Measurements from ENCODE around the gene APBA2.

The APBA2 gene

GRCh38 chr15:28986108-28986507 is 100.3 kb downstream of the APBA2 start:
- no peak overlapping the region for H3K9ac ChIP-seq (ENCODE audit: low read length)
- no peak overlapping the region for H3K4me3 ChIP-seq (ENCODE audit: low read depth, low read length, poor library complexity, severe bottlenecking)
- no peaks in the 10 kb centered on the region for H3K4me1 ChIP-seq (ENCODE audit: insufficient read depth, low read length, severe bottlenecking)
- no peaks in the 10 kb centered on the region for H4K20me1 ChIP-seq (ENCODE audit: insufficient read depth, low read length)
- H3K27ac ChIP-seq (ENCODE audit: low read depth, low read length, poor library complexity, severe bottlenecking) = no peak overlapping the region
- no peaks in the 10 kb centered on the region for H3K9me2 ChIP-seq (ENCODE audit: low read depth, low read length)
- H2AFZ ChIP-seq (ENCODE audit: low read length) = no peak overlapping the region
- no peaks in the 10 kb centered on the region for H3K27me3 ChIP-seq (ENCODE audit: insufficient read depth, low read length)
- no peaks in the 10 kb centered on the region for H3K9me3 ChIP-seq (ENCODE audit: low read length)
- no peak overlapping the region for H3K4me2 ChIP-seq (ENCODE audit: low read length)
- no peaks in the 10 kb centered on the region for H3F3A ChIP-seq (ENCODE audit: insufficient read depth, low read length)
- TF ChIP-seq EZH2 (IDR thresholded peaks at IDR 0.05; ENCODE audit: borderline replicate concordance, low read length) = no peak
- TF ChIP-seq, protein P1, sequence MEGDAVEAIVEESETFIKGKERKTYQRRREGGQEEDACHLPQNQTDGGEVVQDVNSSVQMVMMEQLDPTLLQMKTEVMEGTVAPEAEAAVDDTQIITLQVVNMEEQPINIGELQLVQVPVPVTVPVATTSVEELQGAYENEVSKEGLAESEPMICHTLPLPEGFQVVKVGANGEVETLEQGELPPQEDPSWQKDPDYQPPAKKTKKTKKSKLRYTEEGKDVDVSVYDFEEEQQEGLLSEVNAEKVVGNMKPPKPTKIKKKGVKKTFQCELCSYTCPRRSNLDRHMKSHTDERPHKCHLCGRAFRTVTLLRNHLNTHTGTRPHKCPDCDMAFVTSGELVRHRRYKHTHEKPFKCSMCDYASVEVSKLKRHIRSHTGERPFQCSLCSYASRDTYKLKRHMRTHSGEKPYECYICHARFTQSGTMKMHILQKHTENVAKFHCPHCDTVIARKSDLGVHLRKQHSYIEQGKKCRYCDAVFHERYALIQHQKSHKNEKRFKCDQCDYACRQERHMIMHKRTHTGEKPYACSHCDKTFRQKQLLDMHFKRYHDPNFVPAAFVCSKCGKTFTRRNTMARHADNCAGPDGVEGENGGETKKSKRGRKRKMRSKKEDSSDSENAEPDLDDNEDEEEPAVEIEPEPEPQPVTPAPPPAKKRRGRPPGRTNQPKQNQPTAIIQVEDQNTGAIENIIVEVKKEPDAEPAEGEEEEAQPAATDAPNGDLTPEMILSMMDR (IDR thresholded peaks at IDR 0.05; ENCODE audit: low read length) = no peak
- no peaks in the 10 kb centered on the region for H3K79me2 ChIP-seq (ENCODE audit: insufficient read depth, low read length)
- H3K36me3 ChIP-seq (ENCODE audit: insufficient read depth, low read length) = no peaks in the 10 kb centered on the region

GRCh38 chr15:28986726-28987125 is 101.0 kb downstream of the APBA2 start:
- no peaks in the 10 kb centered on the region for H4K20me1 ChIP-seq (ENCODE audit: insufficient read depth, low read length)
- H3K4me2 ChIP-seq (ENCODE audit: low read length) = no peak overlapping the region
- no peaks in the 10 kb centered on the region for H3K79me2 ChIP-seq (ENCODE audit: insufficient read depth, low read length)
- H2AFZ ChIP-seq (ENCODE audit: low read length) = no peak overlapping the region
- no peaks in the 10 kb centered on the region for H3K4me1 ChIP-seq (ENCODE audit: insufficient read depth, low read length, severe bottlenecking)
- no peaks in the 10 kb centered on the region for H3K27me3 ChIP-seq (ENCODE audit: insufficient read depth, low read length)
- H3K36me3 ChIP-seq (ENCODE audit: insufficient read depth, low read length) = no peaks in the 10 kb centered on the region
- H3K9me2 ChIP-seq (ENCODE audit: low read depth, low read length) = no peaks in the 10 kb centered on the region
- H3K9ac ChIP-seq (ENCODE audit: low read length) = no peak overlapping the region
- H3F3A ChIP-seq (ENCODE audit: insufficient read depth, low read length) = no peaks in the 10 kb centered on the region
- H3K27ac ChIP-seq (ENCODE audit: low read depth, low read length, poor library complexity, severe bottlenecking) = no peak overlapping the region
- no peak overlapping the region for H3K4me3 ChIP-seq (ENCODE audit: low read depth, low read length, poor library complexity, severe bottlenecking)
- TF ChIP-seq EZH2 (IDR thresholded peaks at IDR 0.05; ENCODE audit: borderline replicate concordance, low read length) = no peak
- TF ChIP-seq, protein P1 (IDR thresholded peaks at IDR 0.05; ENCODE audit: low read length) = no peak
- no peaks in the 10 kb centered on the region for H3K9me3 ChIP-seq (ENCODE audit: low read length)

GRCh38 chr15:28987337-28987736 is 101.6 kb downstream of the APBA2 start:
- Histone ChIP-seq H3K36me3 (ENCODE audit: insufficient read depth, low read length) (no peaks in the 10 kb centered on the region), H3K79me2 (ENCODE audit: insufficient read depth, low read length) (no peaks in the 10 kb centered on the region), H2AFZ (ENCODE audit: low read length) (no peak overlapping the region), H3K27ac (ENCODE audit: low read depth, low read length, poor library complexity, severe bottlenecking) (no peak overlapping the region), H3K9me2 (ENCODE audit: low read depth, low read length) (no peaks in the 10 kb centered on the region), H3K27me3 (ENCODE audit: insufficient read depth, low read length) (no peaks in the 10 kb centered on the region), H3K4me2 (ENCODE audit: low read length) (no peak overlapping the region), H4K20me1 (ENCODE audit: insufficient read depth, low read length) (no peaks in the 10 kb centered on the region), H3K4me3 (ENCODE audit: low read depth, low read length, poor library complexity, severe bottlenecking) (no peak overlapping the region), H3K4me1 (ENCODE audit: insufficient read depth, low read length, severe bottlenecking) (no peaks in the 10 kb centered on the region), H3F3A (ENCODE audit: insufficient read depth, low read length) (no peaks in the 10 kb centered on the region), H3K9me3 (ENCODE audit: low read length) (no peaks in the 10 kb centered on the region), H3K9ac (ENCODE audit: low read length) (no peak overlapping the region)
- TF ChIP-seq EZH2 (IDR thresholded peaks at IDR 0.05; ENCODE audit: borderline replicate concordance, low read length) = no peak
- TF ChIP-seq, protein P1 (IDR thresholded peaks at IDR 0.05; ENCODE audit: low read length) = no peak

All from OCI-LY1 (cell line).